Measurements from ENCODE around the gene CHRNE.

Gene CHRNE

GRCh38 chr17:4903051-4903818 is at the start of gene CHRNE:
CHRNE (minus strand) TSS chr17:4903098; CDS start chr17:4903063, 35 bp downstream.
- DNase-seq (ENCODE audit: low spot score) = peak; percentile 84

GRCh38 chr17:4951486-4951885 is 48.6 kb upstream of the CHRNE start:
- no peak for DNase-seq (ENCODE audit: low spot score)

GRCh38 chr17:4950746-4951204 is 47.9 kb upstream of the CHRNE start, which contains the start of gene ENO3:
ENO3 (plus strand) TSS chr17:4951119; CDS start chr17:4951830, 711 bp downstream.
- DNase-seq (ENCODE audit: low spot score) = peak; percentile 79

- peak; percentile 83 for DNase-seq (ENCODE audit: low spot score)
Measured at GRCh38 chr17:4950075-4950745, 47.3 kb upstream of the CHRNE start.

GRCh38 chr17:4949321-4950074 is 46.6 kb upstream of the CHRNE start:
- DNase-seq (ENCODE audit: low spot score) = peak; percentile 93

- peak; percentile 91 for DNase-seq (ENCODE audit: low spot score)
Measured at GRCh38 chr17:4948931-4949320, 46.0 kb upstream of the CHRNE start.

- peak; percentile 90 for DNase-seq (ENCODE audit: low spot score)
Measured at GRCh38 chr17:4948166-4948930, 45.5 kb upstream of the CHRNE start, which contains the start of gene PFN1. PFN1 (minus strand) TSS chr17:4948530; CDS start chr17:4948394, 136 bp downstream.

- DNase-seq (ENCODE audit: low spot score) = peak; percentile 81
Measured at GRCh38 chr17:4947411-4948165, 44.7 kb upstream of the CHRNE start.

- DNase-seq (ENCODE audit: low spot score) = no peak
Measured at GRCh38 chr17:4947010-4947410, 44.1 kb upstream of the CHRNE start.

- DNase-seq (ENCODE audit: low spot score) = peak; percentile 47
Measured at GRCh38 chr17:4946312-4946976, 43.5 kb upstream of the CHRNE start.

GRCh38 chr17:4945944-4946280 is 43.0 kb upstream of the CHRNE start:
- DNase-seq (ENCODE audit: low spot score) = no peak

- DNase-seq (ENCODE audit: low spot score) = no peak
Measured at GRCh38 chr17:4945176-4945943, 42.5 kb upstream of the CHRNE start.

GRCh38 chr17:4944554-4945175 is 41.8 kb upstream of the CHRNE start:
- peak; percentile 45 for DNase-seq (ENCODE audit: low spot score)

- DNase-seq (ENCODE audit: low spot score) = no peak
Measured at GRCh38 chr17:4944163-4944553, 41.3 kb upstream of the CHRNE start.

- DNase-seq (ENCODE audit: low spot score) = no peak
Measured at GRCh38 chr17:4942760-4943508, 40.0 kb upstream of the CHRNE start.

- no peak for DNase-seq (ENCODE audit: low spot score)
Measured at GRCh38 chr17:4941319-4941610, 38.4 kb upstream of the CHRNE start.

- no peak for DNase-seq (ENCODE audit: low spot score)
Measured at GRCh38 chr17:4940555-4941318, 37.8 kb upstream of the CHRNE start.

All from ecto neural progenitor cell (in vitro differentiated cells).